ENCODE data around the gene FOXJ1. TPM values are rescaled to one million over a fixed set of nuclear protein-coding genes. Genes with fewer than 3 reads are reported as not detected.

Gene FOXJ1
- polyA plus RNA-seq, 4 donors, result 0.22 to 0.84 (median 0.63) TPM; not detected in 1

GRCh38 chr17:76090517-76091129, 50.4 kb downstream of the FOXJ1 start:
- no peaks in the 10 kb centered on the region for H3K4me1 ChIP-seq (ENCODE audit: control insufficient read depth in 3 of 3, insufficient read depth in 2 of 3, low read depth in 1 of 3, low read length in 2 of 3)
- H3K4me3 ChIP-seq (ENCODE audit: low read depth in 1 of 3, low read length in 3 of 3), result no peak overlapping the region
- 89 to 90% (median 90%) methylated on average over 17 of the region's 17 CpGs for WGBS, 3 donors
- no peaks in the 10 kb centered on the region for H3K9me3 ChIP-seq (ENCODE audit: control insufficient read depth in 2 of 2, insufficient read depth in 1 of 2, low read depth in 1 of 2, low read length in 1 of 2)
- DNase-seq, result no peak
- peaks cover 5 to 96% (median 19%) of the 10 kb centered on the region in 3 donors for H3K36me3 ChIP-seq (ENCODE audit: control insufficient read depth in 3 of 3, insufficient read depth in 2 of 3, low read depth in 1 of 3, low read length in 3 of 3)
- no peak for FAIRE-seq
- H3K27me3 ChIP-seq (ENCODE audit: control insufficient read depth in 3 of 3, insufficient read depth in 3 of 3, low read length in 3 of 3), result no peaks in the 10 kb centered on the region
- H3K27ac ChIP-seq (ENCODE audit: low read depth in 1 of 3, low read length in 2 of 3), result no peak overlapping the region

GRCh38 chr17:76089680-76090516, 51.1 kb downstream of the FOXJ1 start:
- DNase-seq, result no peak
- H3K4me1 ChIP-seq (ENCODE audit: control insufficient read depth in 3 of 3, insufficient read depth in 2 of 3, low read depth in 1 of 3, low read length in 2 of 3), result no peaks in the 10 kb centered on the region
- no peak overlapping the region for H3K4me3 ChIP-seq (ENCODE audit: low read depth in 1 of 3, low read length in 3 of 3)
- WGBS, 3 donors, result 90 to 96% (median 95%) methylated on average over 30 to 32 of the region's 32 CpGs
- peaks cover 10 to 99% (median 18%) of the 10 kb centered on the region in 3 donors for H3K36me3 ChIP-seq (ENCODE audit: control insufficient read depth in 3 of 3, insufficient read depth in 2 of 3, low read depth in 1 of 3, low read length in 3 of 3)
- H3K27me3 ChIP-seq (ENCODE audit: control insufficient read depth in 3 of 3, insufficient read depth in 3 of 3, low read length in 3 of 3), result no peaks in the 10 kb centered on the region
- H3K9me3 ChIP-seq (ENCODE audit: control insufficient read depth in 2 of 2, insufficient read depth in 1 of 2, low read depth in 1 of 2, low read length in 1 of 2), result no peaks in the 10 kb centered on the region
- H3K27ac ChIP-seq (ENCODE audit: low read depth in 1 of 3, low read length in 2 of 3), result no peak overlapping the region
- FAIRE-seq, result no peak

GRCh38 chr17:76088868-76089576, 52.0 kb downstream of the FOXJ1 start:
- Histone ChIP-seq H3K4me3 (ENCODE audit: low read depth in 1 of 3, low read length in 3 of 3) (no peak overlapping the region), H3K9me3 (ENCODE audit: control insufficient read depth in 2 of 2, insufficient read depth in 1 of 2, low read depth in 1 of 2, low read length in 1 of 2) (no peaks in the 10 kb centered on the region), H3K27ac (ENCODE audit: low read depth in 1 of 3, low read length in 2 of 3) (no peak overlapping the region), H3K4me1 (ENCODE audit: control insufficient read depth in 3 of 3, insufficient read depth in 2 of 3, low read depth in 1 of 3, low read length in 2 of 3) (no peaks in the 10 kb centered on the region), H3K27me3 (ENCODE audit: control insufficient read depth in 3 of 3, insufficient read depth in 3 of 3, low read length in 3 of 3) (no peaks in the 10 kb centered on the region), H3K36me3 (ENCODE audit: control insufficient read depth in 3 of 3, insufficient read depth in 2 of 3, low read depth in 1 of 3, low read length in 3 of 3) (peaks cover 9 to 99% (median 19%) of the 10 kb centered on the region in 3 donors)
- WGBS, 3 donors, result 95 to 97% (median 96%) methylated on average over 21 to 25 of the region's 25 CpGs
- DNase-seq (no peak), FAIRE-seq (no peak)

- Histone ChIP-seq H3K36me3 (ENCODE audit: control insufficient read depth in 3 of 3, insufficient read depth in 2 of 3, low read depth in 1 of 3, low read length in 3 of 3) (peaks cover 9 to 99% (median 19%) of the 10 kb centered on the region in 3 donors), H3K4me3 (ENCODE audit: low read depth in 1 of 3, low read length in 3 of 3) (no peak overlapping the region), H3K9me3 (ENCODE audit: control insufficient read depth in 2 of 2, insufficient read depth in 1 of 2, low read depth in 1 of 2, low read length in 1 of 2) (no peaks in the 10 kb centered on the region), H3K27ac (ENCODE audit: low read depth in 1 of 3, low read length in 2 of 3) (no peak overlapping the region), H3K27me3 (ENCODE audit: control insufficient read depth in 3 of 3, insufficient read depth in 3 of 3, low read length in 3 of 3) (no peaks in the 10 kb centered on the region), H3K4me1 (ENCODE audit: control insufficient read depth in 3 of 3, insufficient read depth in 2 of 3, low read depth in 1 of 3, low read length in 2 of 3) (no peaks in the 10 kb centered on the region)
- 87 to 95% (median 89%) methylated on average over 21 to 25 of the region's 25 CpGs for WGBS, 3 donors
- no peak for FAIRE-seq
- no peak for DNase-seq
These were observed 52.8 kb downstream of the FOXJ1 start for GRCh38 chr17:76088041-76088867.

- DNase-seq, result no peak
- no peaks in the 10 kb centered on the region for H3K27me3 ChIP-seq (ENCODE audit: control insufficient read depth in 3 of 3, insufficient read depth in 3 of 3, low read length in 3 of 3)
- peaks cover 9 to 99% (median 22%) of the 10 kb centered on the region in 3 donors for H3K36me3 ChIP-seq (ENCODE audit: control insufficient read depth in 3 of 3, insufficient read depth in 2 of 3, low read depth in 1 of 3, low read length in 3 of 3)
- no peaks in the 10 kb centered on the region for H3K4me1 ChIP-seq (ENCODE audit: control insufficient read depth in 3 of 3, insufficient read depth in 2 of 3, low read depth in 1 of 3, low read length in 2 of 3)
- no peak for FAIRE-seq
- H3K4me3 ChIP-seq (ENCODE audit: low read depth in 1 of 3, low read length in 3 of 3), result no peak overlapping the region
- no peak overlapping the region for H3K27ac ChIP-seq (ENCODE audit: low read depth in 1 of 3, low read length in 2 of 3)
- WGBS, 3 donors, result 89 to 95% (median 89%) methylated on average over 11 of the region's 11 CpGs
- no peaks in the 10 kb centered on the region for H3K9me3 ChIP-seq (ENCODE audit: control insufficient read depth in 2 of 2, insufficient read depth in 1 of 2, low read depth in 1 of 2, low read length in 1 of 2)
These were observed 53.5 kb downstream of the FOXJ1 start for GRCh38 chr17:76087531-76087930.

GRCh38 chr17:76086384-76086783, 54.7 kb downstream of the FOXJ1 start:
- Histone ChIP-seq H3K4me3 (ENCODE audit: low read depth in 1 of 3, low read length in 3 of 3) (no peak overlapping the region), H3K36me3 (ENCODE audit: control insufficient read depth in 3 of 3, insufficient read depth in 2 of 3, low read depth in 1 of 3, low read length in 3 of 3) (peaks cover 9 to 100% (median 22%) of the 10 kb centered on the region in 3 donors), H3K27ac (ENCODE audit: low read depth in 1 of 3, low read length in 2 of 3) (no peak overlapping the region), H3K4me1 (ENCODE audit: control insufficient read depth in 3 of 3, insufficient read depth in 2 of 3, low read depth in 1 of 3, low read length in 2 of 3) (no peaks in the 10 kb centered on the region), H3K27me3 (ENCODE audit: control insufficient read depth in 3 of 3, insufficient read depth in 3 of 3, low read length in 3 of 3) (no peaks in the 10 kb centered on the region), H3K9me3 (ENCODE audit: control insufficient read depth in 2 of 2, insufficient read depth in 1 of 2, low read depth in 1 of 2, low read length in 1 of 2) (no peaks in the 10 kb centered on the region)
- DNase-seq, result no peak
- WGBS, 3 donors, result 94 to 96% (median 95%) methylated on average over 9 of the region's 9 CpGs
- FAIRE-seq, result no peak
